Stimulated activated CD4-positive, alpha-beta T cell treated with anti-CD3 and anti-CD28 coated beads, Interleukin-4, amount 100 ng/mL, for 1 hour (primary cell): ENCODE results near the gene PCSK5.
"Not testable (repeated sequence)": the region's sequence is repeated elsewhere in the genome, so short reads cannot be mapped to it uniquely, and the experiment has no call there.

Source experiments
- DNase-seq: peaks from one replicate; pipeline ENCODE4 v3.0.0-alpha.2; 2020

The PCSK5 gene

DNA sequence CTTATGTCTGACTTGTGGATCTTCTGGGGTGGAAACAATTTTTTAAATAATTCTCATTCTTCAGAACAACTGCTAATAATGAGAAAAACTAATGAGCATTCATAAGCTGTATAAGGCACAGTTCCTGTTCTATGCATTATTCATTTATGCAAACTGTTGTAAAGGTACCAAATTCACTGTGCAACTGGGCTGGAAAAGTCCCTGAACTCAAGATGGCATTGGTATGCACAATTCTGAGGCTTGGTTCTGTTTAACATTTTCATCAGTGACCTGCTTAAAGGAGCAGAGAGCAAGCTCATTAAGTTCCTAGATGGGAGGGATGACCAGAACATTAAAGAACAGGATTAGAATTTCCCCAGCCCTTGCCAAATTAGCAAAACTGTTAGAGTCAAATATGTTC is 399.2 kb downstream of the PCSK5 start:
- no peak for DNase-seq

DNA sequence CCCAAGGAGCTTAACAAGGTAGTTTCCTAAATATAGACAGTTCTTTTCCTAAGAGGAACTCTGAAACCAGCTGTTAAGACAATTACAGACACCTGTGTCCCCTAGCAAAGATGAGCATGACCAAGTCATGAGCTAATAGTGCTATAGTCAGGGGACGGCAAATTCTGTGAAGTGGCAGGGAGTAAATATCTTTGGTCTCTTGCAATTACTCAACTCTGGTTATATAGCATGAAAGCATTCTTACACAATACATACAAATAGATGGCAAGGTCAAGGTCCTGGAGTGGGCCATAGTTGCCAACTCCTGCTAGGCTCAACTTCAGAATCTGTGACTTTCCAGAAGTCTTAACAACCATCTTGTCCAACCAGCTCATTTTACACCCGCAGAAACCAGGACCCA is 400.1 kb downstream of the PCSK5 start:
- DNase-seq, result no peak

- DNase-seq, result no peak
Measured at GRCh38 chr9:76292246-76292645, 401.8 kb downstream of the PCSK5 start.

DNA sequence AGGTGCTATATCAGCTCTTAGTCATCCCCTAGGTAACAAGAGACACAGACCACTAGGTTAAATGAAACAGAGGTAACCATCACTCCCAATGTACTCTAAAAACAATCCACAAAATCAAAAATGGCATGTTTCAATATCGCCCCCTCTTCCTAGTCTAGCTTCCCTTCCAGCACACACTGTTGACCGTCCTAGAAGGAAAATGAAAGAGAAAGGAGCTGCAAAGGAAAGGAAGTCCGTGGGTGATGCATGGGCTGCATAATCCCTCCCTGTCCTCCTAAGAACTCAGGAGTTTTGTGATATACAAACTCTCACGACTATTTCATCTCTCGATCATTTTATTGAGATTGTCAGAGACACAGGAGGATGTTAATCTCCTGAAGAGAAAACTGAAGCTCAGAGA is 402.2 kb downstream of the PCSK5 start:
- DNase-seq, result no peak

DNA sequence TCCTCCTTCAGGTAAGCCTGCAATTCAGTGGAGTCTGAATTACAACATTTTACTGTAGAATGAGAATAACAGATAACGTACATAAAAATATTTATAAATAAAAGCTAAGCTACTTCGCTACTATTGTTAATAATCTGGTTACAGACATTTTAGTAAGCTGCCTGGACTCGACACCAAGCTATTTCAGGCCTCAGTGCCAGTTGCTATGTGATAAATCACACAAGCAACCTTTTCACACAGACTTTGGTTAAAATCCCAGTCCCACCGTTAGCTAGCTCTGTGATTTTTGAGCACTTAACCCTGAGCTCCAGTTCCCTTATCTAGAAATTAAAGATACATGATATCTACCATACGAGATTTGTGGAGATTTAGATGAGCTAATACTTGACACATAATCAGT is 403.8 kb downstream of the PCSK5 start:
- DNase-seq, result no peak

- DNase-seq, result no peak
Measured at GRCh38 chr9:76296561-76297310, 406.3 kb downstream of the PCSK5 start.

- DNase-seq, result no peak
Measured at GRCh38 chr9:76297721-76298239, 407.3 kb downstream of the PCSK5 start.

DNA sequence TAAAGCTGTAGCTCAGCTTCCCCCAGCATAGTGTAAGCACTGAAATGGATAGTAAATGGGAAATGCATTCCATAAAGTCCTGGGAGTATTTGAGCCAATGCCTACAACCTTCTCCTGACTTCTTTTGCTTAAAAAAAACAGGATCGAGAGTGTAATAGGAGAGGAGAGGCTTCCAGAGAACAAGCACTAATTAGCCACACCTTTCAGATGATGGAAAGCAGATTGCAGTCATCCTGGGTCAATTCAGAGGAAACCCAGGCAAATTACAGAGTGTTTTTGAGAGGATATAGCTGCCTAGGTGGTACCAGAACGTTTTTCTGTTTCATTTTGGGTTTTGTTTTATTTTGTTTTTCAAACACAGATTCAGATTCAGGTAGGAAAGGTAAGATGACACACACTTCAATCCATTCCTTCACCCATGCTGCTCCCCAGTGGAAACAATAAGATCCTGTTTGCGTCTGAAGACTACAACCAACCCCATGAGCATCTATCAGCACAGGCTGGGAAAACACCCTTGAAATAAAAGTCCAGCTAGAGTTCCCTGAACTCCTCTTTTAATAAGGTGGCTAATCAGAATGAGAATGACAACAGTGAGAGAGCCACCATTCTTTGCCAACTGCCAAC is 408.2 kb downstream of the PCSK5 start:
- no peak for DNase-seq

DNA sequence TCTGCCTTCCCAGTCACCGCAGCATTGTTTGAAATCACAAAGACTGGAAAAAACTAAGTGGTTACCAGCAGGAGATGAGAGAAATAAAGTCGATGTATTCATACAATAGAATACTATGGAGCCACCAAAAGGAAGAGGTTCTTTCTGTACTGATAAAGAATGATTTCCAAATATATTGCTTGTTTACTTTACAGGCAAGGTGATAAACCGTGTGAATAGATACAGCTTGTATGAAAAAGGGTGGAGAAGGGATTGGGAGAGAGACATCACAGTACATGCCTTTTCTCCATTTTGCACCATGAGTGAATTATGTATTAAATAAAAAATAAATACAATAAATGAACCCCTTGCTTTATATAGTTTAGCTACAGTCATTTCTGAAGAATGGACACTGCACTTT is 412.1 kb downstream of the PCSK5 start:
- no peak for DNase-seq

DNA sequence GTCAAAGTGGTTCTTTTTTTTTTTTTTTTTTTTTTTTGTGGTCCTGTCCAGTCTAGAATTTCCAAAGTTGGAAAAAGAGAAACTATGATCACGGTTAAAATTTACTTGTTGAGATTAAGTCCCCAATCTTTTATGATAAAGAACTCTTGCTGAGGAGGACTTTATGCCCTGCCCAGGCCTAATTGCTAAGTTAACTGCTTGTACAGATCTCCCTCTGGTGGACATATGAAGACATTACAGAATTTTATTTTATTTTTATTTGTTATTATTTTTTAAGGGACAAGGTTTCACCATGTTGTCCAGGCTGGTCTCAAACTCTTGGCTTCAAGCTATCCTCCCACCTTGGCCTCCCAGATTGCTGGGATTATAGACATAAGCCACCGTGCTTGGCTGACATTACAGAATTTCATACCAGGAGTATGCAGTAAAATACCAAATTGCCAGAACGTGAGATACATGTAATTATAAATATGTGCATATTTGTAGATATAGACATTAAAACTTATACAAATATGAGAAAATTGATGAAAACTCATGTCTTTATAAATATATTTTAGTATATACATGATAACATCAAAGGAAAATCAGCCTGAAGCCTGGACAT is 412.6 kb downstream of the PCSK5 start:
- no peak for DNase-seq

GRCh38 chr9:76307047-76307446 is 416.6 kb downstream of the PCSK5 start:
- not testable (repeated sequence) for DNase-seq

DNA sequence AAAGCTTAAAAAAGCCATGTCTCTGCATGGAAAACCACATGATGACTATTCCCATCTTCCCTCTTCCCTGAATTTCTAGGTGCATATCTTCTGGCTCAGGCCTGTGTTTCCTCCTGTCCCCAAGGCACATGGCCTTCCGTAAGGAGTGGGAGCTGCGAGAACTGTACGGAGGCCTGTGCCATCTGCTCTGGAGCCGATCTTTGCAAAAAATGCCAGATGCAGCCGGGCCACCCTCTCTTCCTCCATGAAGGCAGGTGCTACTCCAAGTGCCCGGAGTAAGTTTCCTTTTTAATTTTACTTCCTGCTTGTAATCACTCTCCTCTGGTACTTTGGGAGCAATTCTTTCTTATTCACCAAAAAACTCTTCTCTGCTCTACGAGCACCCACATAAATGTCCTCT is 420.1 kb downstream of the PCSK5 start:
- no peak for DNase-seq

GRCh38 chr9:76310991-76311390 is 420.5 kb downstream of the PCSK5 start:
- no peak for DNase-seq

- no peak for DNase-seq
Measured at GRCh38 chr9:76311537-76311936, 421.1 kb downstream of the PCSK5 start.

- DNase-seq, result no peak
Measured at GRCh38 chr9:76313771-76314170, 423.3 kb downstream of the PCSK5 start.

GRCh38 chr9:76314321-76314720 is 423.8 kb downstream of the PCSK5 start:
- no peak for DNase-seq

GRCh38 chr9:76316069-76316468 is 425.6 kb downstream of the PCSK5 start:
- DNase-seq, result no peak

- DNase-seq, result not testable (repeated sequence)
Measured at GRCh38 chr9:76319466-76319865, 429.0 kb downstream of the PCSK5 start.

DNA sequence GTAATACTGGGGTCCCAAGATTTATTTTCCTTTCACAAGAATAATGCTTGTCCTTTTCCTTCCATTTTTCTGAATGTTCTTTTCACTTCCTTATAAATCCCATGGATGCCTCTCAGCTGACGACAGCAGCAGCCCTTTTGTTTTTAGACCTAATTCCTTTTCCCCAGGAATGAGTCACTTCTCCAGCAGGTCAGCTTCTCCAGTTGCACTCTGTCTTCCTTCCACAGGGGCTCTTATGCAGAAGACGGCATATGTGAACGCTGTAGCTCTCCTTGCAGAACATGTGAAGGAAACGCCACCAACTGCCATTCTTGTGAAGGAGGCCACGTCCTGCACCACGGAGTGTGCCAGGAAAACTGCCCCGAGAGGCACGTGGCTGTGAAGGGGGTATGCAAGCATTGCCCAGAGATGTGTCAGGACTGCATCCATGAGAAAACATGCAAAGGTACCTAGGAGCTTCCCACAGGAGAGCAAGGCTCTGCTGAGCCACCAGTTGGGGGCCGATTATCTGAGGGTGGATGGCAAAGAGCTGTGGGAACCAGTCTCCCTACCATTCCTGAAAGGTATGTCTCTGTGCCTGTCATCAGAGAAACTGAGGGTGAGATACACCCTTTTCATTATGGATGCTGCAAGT is 430.8 kb downstream of the PCSK5 start:
- no peak for DNase-seq

DNA sequence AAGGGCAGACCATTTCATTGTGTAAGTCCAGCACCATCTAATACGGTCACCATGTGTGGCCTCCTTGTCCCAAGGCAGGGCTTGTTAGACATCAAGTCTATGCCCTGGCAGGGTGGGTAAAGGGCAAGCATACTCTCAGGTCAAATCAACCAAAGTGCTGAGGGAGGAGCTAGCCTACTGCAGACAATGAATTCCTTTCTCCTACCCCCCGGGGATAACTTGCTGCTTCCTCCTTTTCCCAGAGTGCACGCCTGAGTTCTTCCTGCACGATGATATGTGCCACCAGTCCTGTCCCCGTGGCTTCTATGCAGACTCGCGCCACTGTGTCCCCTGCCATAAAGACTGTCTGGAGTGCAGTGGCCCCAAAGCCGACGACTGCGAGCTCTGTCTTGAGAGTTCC is 432.3 kb downstream of the PCSK5 start:
- no peak for DNase-seq

DNA sequence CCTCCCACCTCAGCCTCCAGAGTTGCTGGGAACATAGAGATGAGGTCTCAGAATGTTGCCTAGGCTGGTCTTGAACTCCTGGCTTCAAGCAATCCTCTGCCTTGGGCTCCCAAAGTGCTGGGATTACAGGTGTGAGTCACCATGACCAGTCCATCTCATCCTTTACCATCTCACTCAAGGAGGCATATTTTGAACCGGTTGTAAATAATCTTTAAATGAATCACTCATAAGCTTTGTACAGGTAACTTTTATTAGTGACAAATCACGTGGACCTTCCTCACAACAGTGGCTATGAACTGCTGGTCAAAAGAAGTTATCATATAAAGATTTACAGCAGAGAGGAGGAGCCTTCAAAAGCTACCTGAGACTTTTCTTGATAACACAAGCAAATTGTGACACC is 433.0 kb downstream of the PCSK5 start:
- DNase-seq, result no peak

GRCh38 chr9:76324030-76324429 is 433.6 kb downstream of the PCSK5 start:
- DNase-seq, result not testable (repeated sequence)

- DNase-seq, result no peak
Measured at GRCh38 chr9:76330034-76330433, 439.6 kb downstream of the PCSK5 start.

DNA sequence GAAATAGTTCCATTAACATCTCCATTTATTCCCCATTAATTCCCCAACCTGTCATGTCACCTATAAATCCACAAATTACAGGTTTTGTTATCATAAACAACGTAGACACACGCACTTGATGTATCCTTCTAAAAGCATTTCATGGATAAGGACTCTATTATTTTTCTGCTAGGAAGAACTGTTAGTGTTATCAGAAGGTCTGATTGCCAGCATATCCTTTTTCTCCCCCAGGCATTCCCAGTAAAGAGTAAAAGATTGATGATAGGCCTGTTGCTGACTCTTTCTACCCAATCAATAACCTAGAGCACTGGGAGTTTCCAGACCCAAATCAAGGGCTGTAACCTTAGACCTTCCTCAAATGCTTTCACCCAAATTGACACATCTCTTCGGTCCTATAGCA is 442.9 kb downstream of the PCSK5 start:
- DNase-seq, result no peak
